HL-60 (cell line): ENCODE results near the gene TNIK.

Source experiments
- GABPA ChIP-seq: IDR thresholded peaks from 2 replicates; pipeline ENCODE4 v1.6.1; 2012; ENCODE audit warnings: low read depth
- POLR2AphosphoS5 ChIP-seq: IDR thresholded peaks from 2 replicates; pipeline ENCODE4 v1.6.1; 2012; ENCODE audit warnings: low read depth
- TF ChIP-seq, protein P1 (sequence below): IDR thresholded peaks from one replicate; pipeline ENCODE4 v1.5.1; 2011; ENCODE audit warnings: low read length, control low read depth, inconsistent platforms; ENCODE audit not compliant: insufficient read depth
- TF ChIP-seq, protein P2 (sequence below): IDR thresholded peaks from 2 replicates; pipeline ENCODE4 v1.6.1; 2012; ENCODE audit warnings: low read depth; ENCODE audit not compliant: insufficient replicate concordance

DNA sequence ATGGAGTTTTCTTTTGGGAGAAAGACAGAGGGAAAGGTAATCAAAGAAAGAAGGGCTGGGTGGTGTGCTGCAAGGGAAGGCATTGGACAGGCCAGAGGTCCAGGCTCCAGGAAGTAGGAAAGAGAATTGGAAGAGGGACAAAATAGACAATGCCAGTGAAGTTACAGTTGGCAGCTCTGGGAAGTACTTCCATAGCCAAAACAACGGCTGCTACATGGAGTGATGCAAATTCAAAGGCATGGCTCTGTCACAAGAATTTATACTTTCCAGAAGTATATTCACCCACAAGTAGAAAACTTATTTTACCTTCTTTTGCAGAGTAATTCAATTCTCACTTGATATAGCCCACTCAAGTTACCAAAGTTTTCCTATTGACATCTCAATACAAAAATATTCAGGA, 191.5 kb downstream of the TNIK start:
- TF ChIP-seq, protein P1, sequence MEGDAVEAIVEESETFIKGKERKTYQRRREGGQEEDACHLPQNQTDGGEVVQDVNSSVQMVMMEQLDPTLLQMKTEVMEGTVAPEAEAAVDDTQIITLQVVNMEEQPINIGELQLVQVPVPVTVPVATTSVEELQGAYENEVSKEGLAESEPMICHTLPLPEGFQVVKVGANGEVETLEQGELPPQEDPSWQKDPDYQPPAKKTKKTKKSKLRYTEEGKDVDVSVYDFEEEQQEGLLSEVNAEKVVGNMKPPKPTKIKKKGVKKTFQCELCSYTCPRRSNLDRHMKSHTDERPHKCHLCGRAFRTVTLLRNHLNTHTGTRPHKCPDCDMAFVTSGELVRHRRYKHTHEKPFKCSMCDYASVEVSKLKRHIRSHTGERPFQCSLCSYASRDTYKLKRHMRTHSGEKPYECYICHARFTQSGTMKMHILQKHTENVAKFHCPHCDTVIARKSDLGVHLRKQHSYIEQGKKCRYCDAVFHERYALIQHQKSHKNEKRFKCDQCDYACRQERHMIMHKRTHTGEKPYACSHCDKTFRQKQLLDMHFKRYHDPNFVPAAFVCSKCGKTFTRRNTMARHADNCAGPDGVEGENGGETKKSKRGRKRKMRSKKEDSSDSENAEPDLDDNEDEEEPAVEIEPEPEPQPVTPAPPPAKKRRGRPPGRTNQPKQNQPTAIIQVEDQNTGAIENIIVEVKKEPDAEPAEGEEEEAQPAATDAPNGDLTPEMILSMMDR, result no peak
- TF ChIP-seq GABPA (no peak), POLR2AphosphoS5 (no peak)
- TF ChIP-seq, protein P2, sequence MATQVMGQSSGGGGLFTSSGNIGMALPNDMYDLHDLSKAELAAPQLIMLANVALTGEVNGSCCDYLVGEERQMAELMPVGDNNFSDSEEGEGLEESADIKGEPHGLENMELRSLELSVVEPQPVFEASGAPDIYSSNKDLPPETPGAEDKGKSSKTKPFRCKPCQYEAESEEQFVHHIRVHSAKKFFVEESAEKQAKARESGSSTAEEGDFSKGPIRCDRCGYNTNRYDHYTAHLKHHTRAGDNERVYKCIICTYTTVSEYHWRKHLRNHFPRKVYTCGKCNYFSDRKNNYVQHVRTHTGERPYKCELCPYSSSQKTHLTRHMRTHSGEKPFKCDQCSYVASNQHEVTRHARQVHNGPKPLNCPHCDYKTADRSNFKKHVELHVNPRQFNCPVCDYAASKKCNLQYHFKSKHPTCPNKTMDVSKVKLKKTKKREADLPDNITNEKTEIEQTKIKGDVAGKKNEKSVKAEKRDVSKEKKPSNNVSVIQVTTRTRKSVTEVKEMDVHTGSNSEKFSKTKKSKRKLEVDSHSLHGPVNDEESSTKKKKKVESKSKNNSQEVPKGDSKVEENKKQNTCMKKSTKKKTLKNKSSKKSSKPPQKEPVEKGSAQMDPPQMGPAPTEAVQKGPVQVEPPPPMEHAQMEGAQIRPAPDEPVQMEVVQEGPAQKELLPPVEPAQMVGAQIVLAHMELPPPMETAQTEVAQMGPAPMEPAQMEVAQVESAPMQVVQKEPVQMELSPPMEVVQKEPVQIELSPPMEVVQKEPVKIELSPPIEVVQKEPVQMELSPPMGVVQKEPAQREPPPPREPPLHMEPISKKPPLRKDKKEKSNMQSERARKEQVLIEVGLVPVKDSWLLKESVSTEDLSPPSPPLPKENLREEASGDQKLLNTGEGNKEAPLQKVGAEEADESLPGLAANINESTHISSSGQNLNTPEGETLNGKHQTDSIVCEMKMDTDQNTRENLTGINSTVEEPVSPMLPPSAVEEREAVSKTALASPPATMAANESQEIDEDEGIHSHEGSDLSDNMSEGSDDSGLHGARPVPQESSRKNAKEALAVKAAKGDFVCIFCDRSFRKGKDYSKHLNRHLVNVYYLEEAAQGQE, result no peak
